CD4-positive, alpha-beta T cell treated with Interleukin-2 at 100 ng/mL for 4 hours (primary cell): ENCODE results near the gene CACNA1C.

Source experiments
- DNase-seq: peaks from one replicate; pipeline ENCODE4 v3.0.0-alpha.2; 2020; ENCODE audit warnings: low spot score

The CACNA1C gene

GRCh38 chr12:2323532-2324255 is 270.9 kb downstream of the CACNA1C start:
- DNase-seq = no peak

GRCh38 chr12:2324387-2324786 is 271.6 kb downstream of the CACNA1C start:
- DNase-seq = no peak

GRCh38 chr12:2325519-2325918 is 272.7 kb downstream of the CACNA1C start:
- DNase-seq = no peak

- DNase-seq = no peak
Measured at GRCh38 chr12:2326470-2326869, 273.7 kb downstream of the CACNA1C start.

GRCh38 chr12:2328661-2329060 is 275.9 kb downstream of the CACNA1C start:
- DNase-seq = no peak

- DNase-seq = no peak
Measured at GRCh38 chr12:2329661-2330210, 276.9 kb downstream of the CACNA1C start.

GRCh38 chr12:2332236-2332635 is 279.4 kb downstream of the CACNA1C start:
- DNase-seq = no peak

- DNase-seq = no peak
Measured at GRCh38 chr12:2332947-2333346, 280.2 kb downstream of the CACNA1C start.

GRCh38 chr12:2333491-2334195 is 280.9 kb downstream of the CACNA1C start:
- no peak for DNase-seq

- DNase-seq = no peak
Measured at GRCh38 chr12:2334271-2334670, 281.5 kb downstream of the CACNA1C start.

- DNase-seq = no peak
Measured at GRCh38 chr12:2334689-2335088, 281.9 kb downstream of the CACNA1C start.

- DNase-seq = no peak
Measured at GRCh38 chr12:2335109-2335508, 282.3 kb downstream of the CACNA1C start.

GRCh38 chr12:2335513-2335912 is 282.7 kb downstream of the CACNA1C start:
- no peak for DNase-seq

- no peak for DNase-seq
Measured at GRCh38 chr12:2335916-2336315, 283.1 kb downstream of the CACNA1C start.

GRCh38 chr12:2336409-2336829 is 283.6 kb downstream of the CACNA1C start:
- no peak for DNase-seq

- no peak for DNase-seq
Measured at GRCh38 chr12:2337031-2338010, 284.5 kb downstream of the CACNA1C start.

GRCh38 chr12:2338381-2338780 is 285.6 kb downstream of the CACNA1C start:
- no peak for DNase-seq

- no peak for DNase-seq
Measured at GRCh38 chr12:2338991-2339431, 286.2 kb downstream of the CACNA1C start.

GRCh38 chr12:2341051-2341751 is 288.4 kb downstream of the CACNA1C start:
- DNase-seq = no peak

GRCh38 chr12:2341871-2342270 is 289.1 kb downstream of the CACNA1C start:
- DNase-seq = no peak

- no peak for DNase-seq
Measured at GRCh38 chr12:2343681-2344080, 290.9 kb downstream of the CACNA1C start.
